Adrenal gland (tissue), 5 donors: ENCODE results near the gene NSMCE4A.

Source experiments
- POLR2A ChIP-seq, 2 donors: fragments of 450-650 bp; IDR thresholded peaks; one replicate each; pipeline ENCODE4 v1.6.1; 2017; ENCODE audit warnings: antibody characterized with exemption in 2 of 2, mild to moderate bottlenecking in 2 of 2, moderate library complexity in 1 of 2
- TF ChIP-seq, protein P1 (sequence below), 6 experiments: fragments of 450-650 bp in 4 of 6; fragments of 200-600 bp in 2 of 6; sonication (generic) in 1 of 6; IDR thresholded peaks; 1 replicate in 5 of 6; 2 replicates in 1 of 6; pipeline versions ENCODE4 v1.5.1 to v1.8.0; 2016 to 2021; ENCODE audit warnings: antibody characterized with exemption in 6 of 6, mild to moderate bottlenecking in 2 of 6, moderate library complexity in 1 of 6
- donor health status: DM: no; HTN: no; CAD: no.

DNA sequence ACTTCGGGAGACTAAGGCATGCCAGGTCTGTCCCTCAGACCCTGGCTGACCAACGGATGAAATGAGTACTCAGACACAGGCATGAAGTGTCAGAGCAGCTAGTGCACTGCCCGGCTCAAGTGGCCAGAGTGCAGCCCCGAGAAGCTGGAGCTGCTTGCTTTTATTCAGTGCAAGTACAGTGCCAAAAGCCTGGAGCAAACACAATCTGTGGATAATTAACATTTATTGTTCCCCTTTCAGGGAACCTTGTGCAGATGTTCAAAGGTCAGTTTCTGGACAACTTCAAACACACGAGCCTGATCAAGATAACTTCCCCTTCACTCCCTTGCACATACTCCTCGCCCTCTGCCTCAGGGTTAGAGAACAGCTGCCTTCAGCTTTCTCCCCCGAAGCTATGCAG lies 39.3 kb downstream of the NSMCE4A start:
- TF ChIP-seq, protein P1, sequence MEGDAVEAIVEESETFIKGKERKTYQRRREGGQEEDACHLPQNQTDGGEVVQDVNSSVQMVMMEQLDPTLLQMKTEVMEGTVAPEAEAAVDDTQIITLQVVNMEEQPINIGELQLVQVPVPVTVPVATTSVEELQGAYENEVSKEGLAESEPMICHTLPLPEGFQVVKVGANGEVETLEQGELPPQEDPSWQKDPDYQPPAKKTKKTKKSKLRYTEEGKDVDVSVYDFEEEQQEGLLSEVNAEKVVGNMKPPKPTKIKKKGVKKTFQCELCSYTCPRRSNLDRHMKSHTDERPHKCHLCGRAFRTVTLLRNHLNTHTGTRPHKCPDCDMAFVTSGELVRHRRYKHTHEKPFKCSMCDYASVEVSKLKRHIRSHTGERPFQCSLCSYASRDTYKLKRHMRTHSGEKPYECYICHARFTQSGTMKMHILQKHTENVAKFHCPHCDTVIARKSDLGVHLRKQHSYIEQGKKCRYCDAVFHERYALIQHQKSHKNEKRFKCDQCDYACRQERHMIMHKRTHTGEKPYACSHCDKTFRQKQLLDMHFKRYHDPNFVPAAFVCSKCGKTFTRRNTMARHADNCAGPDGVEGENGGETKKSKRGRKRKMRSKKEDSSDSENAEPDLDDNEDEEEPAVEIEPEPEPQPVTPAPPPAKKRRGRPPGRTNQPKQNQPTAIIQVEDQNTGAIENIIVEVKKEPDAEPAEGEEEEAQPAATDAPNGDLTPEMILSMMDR (IDR thresholded peaks at IDR 0.05): no peak
- no peak for TF ChIP-seq POLR2A (IDR thresholded peaks at IDR 0.05)
